HL-60/S4 (cell line): Measurements from ENCODE around the gene GPR55.

Experiments
- in situ Hi-C: fragments of 300-500 bp; cut with MboI; formaldehyde crosslinking; loops from 2 replicates; pipeline ENCODE4 v1.14.3; 2022; ENCODE audit warnings: low sequenced_read_pairs

Gene GPR55

GRCh38 chr2:230869914-230870543, 55.0 kb downstream of the GPR55 start:
- in situ Hi-C loops, result no loop called here

- in situ Hi-C loops, result no loop called here
Measured at GRCh38 chr2:230868947-230869913, 55.8 kb downstream of the GPR55 start.

GRCh38 chr2:230868161-230868946, 56.7 kb downstream of the GPR55 start:
- in situ Hi-C loops, result no loop called here

DNA sequence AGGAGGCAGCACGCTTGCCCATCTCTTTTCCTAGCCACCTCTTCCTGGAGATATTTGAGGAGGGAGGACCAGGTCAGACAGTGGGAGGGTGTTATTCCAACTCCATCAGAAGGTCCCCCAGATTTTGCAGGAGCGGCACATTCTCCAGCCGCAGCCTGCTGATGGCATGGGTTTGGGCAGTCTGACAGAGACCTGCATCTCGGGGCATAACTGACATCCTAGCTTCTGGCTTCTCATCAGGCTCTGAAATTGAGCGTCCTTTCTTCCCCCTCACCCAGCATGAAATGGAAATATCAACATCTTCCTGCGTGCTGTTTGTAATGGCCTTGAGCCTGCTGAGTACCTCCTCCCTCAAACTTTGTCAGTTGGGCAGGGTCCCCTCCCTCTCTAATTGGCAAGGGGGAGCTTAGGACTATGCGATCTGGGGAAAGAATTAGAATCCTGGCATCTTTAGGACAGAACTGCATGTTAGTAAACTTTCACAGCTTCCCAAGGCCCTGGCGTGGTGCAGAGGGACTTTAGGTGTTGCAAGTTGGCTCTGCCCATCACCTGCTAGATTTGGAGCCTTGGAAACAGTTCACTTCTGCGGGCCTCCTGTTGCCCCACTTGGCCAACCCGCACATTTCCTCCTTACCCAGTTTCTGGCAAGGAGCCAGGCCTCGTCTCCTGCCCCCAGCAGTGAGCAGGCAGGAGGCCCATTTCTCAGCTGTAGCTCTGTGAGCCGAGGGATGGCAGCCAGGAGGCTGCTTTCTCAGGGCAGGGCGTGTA, 58.1 kb downstream of the GPR55 start:
- in situ Hi-C loops, result no loop called here

DNA sequence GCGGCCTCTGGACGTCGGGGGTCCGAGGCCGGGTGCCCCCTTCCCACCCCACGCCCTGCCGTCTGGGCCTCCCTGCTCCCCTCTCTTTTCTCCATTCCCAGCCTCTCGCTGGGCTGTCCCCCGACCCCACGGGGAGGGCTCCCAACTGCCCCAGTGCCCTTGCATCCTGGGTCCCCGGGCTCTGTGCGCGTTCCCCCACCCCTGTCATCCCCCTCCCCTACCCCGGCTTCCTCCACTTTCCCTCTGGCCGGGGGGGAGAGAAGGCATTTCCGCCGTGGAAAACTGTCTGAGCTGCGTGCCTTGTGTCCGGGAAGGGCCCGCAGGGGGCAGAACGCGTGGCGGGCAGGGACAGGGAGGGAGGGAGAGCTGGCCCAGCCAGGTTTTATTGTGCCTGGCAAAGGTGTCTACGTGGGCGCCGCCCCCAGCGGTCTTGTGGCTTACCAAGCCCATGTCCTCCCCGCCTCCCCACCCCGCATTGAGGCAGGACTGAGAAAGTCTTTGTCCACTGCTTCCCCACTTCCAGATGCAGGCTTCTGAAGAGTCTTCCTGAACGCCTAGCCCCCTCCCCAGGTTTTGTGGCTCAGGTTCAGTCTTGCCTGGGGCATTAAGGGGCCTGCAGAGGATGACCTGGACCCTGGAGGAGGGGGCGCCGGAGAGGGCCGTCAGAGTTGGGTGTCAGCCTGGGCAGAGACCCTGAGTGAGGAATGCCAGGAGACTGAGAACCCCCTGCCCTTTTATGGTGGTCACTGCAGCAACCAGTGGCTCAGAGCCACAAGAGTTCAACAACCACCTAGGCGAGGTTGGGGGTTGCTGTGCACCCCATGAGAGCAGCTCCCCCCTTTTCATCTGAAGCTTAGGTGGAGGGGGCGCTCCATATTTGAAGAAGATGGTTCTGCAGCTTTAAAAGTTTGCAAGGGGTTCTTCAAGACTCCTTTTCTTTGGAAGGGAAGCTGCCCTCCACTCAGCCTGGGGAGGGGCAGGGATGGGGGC, 59.0 kb downstream of the GPR55 start:
- in situ Hi-C loops, result no loop called here

DNA sequence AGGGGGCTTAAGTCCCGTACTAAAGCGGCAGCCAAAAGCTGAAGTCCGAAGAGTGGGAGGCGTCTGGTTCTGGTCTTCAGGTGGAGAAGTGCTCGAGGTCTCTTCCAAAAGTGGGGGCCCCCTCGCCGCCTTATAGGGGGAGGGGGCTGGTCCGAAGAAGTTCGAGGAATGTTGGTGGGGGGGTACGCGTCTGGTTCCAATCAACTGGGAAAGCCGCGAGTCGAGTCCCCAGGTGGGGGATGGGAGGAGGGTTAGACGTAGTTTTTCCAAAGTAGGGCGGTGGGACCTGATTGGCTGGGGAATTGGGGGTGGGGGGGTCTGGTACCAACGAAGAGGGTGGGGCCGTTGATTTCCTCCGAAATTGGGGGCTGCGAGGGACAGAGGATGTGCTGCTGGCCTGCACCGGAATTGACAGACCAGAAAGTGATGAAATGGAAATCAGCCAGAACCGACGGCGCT, 59.7 kb downstream of the GPR55 start:
- in situ Hi-C loops, result no loop called here

DNA sequence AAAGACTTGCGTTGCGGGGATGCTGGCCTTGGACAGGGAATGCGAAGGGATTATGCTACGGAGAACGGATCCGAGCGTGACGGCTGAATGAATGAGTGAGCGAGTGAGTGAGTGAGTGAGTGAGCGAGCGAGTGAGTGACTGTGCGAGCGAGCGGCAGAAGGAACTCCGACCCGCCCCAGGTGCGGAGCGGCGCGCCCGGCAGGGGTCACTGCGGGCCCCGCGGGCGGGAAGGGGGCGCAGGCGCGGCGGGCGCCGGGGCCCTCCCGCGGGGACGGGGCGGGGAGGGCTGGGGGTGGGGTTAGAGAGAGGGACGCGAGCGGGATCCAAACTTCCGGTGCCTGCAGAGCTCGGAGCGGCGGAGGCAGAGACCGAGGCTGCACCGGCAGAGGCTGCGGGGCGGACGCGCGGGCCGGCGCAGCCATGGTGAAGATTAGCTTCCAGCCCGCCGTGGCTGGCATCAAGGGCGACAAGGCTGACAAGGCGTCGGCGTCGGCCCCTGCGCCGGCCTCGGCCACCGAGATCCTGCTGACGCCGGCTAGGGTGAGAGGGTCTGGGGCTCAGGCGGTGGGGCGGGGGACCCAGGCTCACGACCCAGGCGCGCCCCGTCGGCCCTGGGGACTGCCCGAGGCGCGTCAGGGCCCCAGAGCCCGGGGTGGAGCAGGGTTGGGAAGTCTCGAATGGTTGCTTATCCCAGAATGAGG, 60.3 kb downstream of the GPR55 start, which contains the start of gene ITM2C:
TSS of gene ITM2C (plus strand) at position 338 of the 702 bp plus-strand sequence. CDS start at position 422, 84 bp downstream.
- in situ Hi-C loops, result no loop called here

DNA sequence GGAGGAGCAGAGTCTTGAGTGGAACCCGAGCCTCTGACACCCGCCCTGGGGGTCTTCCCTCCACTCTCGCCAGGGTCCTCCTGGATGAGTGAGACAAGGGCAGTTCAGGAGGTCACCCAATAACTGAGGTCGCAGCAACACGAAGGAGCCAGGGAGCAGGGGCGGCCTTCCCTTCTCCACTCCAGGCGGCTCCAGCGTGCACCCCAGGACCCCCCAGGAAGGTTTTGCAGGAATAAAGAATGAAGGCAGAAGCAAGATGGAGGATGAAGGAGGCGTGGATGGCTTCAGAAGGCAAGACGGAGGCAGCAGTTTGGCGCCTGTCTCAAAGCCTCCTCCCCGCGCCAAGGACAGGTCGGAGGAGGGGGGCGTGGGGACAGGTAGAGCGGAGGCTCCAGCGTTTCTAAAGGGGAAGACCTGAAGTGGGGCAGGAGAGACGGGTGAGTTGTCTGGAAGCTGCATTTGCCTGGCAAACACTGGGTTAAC, 60.9 kb downstream of the GPR55 start:
- in situ Hi-C loops, result no loop called here

GRCh38 chr2:230863442-230864121, 61.5 kb downstream of the GPR55 start:
- in situ Hi-C loops, result no loop called here

DNA sequence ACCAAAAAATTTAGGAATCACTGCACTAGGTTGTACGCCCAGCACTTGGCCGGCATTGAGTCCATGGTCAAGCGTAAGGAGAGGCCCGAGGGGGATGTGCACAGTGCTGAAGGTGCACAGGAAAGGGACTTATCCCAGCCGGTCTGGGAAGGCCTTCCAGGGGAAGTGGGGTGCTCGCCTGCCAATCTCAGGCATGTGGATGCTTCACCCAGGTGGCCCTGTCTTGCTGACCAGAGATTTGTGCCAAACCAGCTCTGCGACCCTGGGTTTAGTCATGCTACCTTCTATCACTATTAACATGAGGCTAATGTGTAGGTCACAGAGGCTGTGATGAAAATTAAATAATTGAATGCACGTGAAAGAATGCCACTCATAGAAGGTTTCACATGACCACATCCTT, 62.0 kb downstream of the GPR55 start:
- in situ Hi-C loops, result no loop called here

- in situ Hi-C loops, result no loop called here
Measured at GRCh38 chr2:230862292-230862691, 62.8 kb downstream of the GPR55 start.

GRCh38 chr2:230861552-230862255, 63.3 kb downstream of the GPR55 start:
- in situ Hi-C loops, result no loop called here
